Ishikawa (cell line): ENCODE results near the gene EEF1AKMT3.

Experiments used
- CEBPB ChIP-seq: IDR thresholded peaks from 2 replicates; pipeline ENCODE4 v1.6.1; 2012
- CREB1 ChIP-seq: IDR thresholded peaks from 2 replicates; pipeline ENCODE4 v1.6.1; 2012; ENCODE audit warnings: low read depth
- EGR1 ChIP-seq: IDR thresholded peaks from 2 replicates; pipeline ENCODE4 v1.6.1; 2012
- FOXM1 ChIP-seq: IDR thresholded peaks from 2 replicates; pipeline ENCODE4 v1.6.1; 2012; ENCODE audit warnings: low read depth, borderline replicate concordance
- NFIC ChIP-seq: IDR thresholded peaks from 2 replicates; pipeline ENCODE4 v1.6.1; 2012
- RAD21 ChIP-seq: IDR thresholded peaks from 2 replicates; pipeline ENCODE4 v1.6.1; 2012; ENCODE audit warnings: low read depth
- REST ChIP-seq: IDR thresholded peaks from 2 replicates; pipeline ENCODE4 v1.6.1; 2012; ENCODE audit warnings: low read depth, mild to moderate bottlenecking
- ZBTB7A ChIP-seq: IDR thresholded peaks from 2 replicates; pipeline ENCODE4 v1.6.1; 2012; ENCODE audit warnings: low read depth
- TF ChIP-seq, protein P1 (sequence below): IDR thresholded peaks from 2 replicates; pipeline ENCODE4 v1.6.1; 2012
- TF ChIP-seq, protein P2 (sequence below): IDR thresholded peaks from 2 replicates; pipeline ENCODE4 v1.6.1; 2012

DNA sequence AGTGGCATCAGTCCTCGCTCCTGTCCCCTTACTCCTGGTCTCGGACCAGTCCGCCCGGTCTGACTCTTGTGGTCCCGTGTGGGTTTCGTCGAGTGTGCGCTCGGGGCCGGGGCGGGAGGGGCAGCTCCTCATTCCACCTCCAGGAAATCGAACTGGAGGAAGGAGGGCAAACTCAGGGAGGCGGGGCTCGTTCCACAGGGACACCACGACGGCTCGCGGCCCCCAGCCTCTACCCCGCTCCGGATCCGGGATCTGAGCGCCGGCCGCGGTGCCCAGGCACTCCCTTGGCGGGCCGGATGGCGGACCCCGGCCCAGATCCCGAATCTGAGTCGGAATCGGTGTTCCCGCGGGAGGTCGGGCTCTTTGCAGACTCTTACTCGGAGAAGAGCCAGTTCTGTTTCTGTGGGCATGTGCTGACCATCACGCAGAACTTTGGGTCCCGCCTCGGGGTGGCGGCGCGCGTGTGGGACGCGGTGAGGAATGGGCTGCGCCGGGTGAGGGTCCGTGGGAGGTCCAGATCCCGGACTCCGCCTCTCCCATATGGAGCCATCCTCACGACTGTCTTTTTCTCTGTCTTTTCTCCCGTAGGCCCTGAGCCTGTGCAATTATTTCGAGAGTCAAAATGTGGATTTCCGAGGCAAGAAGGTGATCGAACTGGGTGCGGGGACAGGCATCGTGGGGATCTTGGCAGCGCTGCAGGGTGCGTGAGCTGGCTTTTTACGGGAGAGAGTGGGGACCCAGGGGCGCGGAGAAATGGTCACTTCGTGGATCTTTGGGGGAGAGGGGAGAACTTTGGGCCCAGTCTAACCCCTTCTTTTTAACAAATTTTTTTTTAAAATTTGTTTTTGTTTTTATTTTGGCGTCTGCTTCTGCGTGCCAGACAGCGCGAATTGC is at the start of gene EEF1AKMT3:
- TF ChIP-seq CREB1 = no peak
- peak; percentile 82 for TF ChIP-seq ZBTB7A
- no peak for TF ChIP-seq NFIC
- TF ChIP-seq, protein P1, sequence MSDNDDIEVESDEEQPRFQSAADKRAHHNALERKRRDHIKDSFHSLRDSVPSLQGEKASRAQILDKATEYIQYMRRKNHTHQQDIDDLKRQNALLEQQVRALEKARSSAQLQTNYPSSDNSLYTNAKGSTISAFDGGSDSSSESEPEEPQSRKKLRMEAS = no peak
- TF ChIP-seq REST = no peak; the same call in 1 of the 2 replicates
- no peak for TF ChIP-seq RAD21
- no peak for TF ChIP-seq EGR1
- TF ChIP-seq, protein P2, sequence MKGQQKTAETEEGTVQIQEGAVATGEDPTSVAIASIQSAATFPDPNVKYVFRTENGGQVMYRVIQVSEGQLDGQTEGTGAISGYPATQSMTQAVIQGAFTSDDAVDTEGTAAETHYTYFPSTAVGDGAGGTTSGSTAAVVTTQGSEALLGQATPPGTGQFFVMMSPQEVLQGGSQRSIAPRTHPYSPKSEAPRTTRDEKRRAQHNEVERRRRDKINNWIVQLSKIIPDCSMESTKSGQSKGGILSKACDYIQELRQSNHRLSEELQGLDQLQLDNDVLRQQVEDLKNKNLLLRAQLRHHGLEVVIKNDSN = no peak
- TF ChIP-seq FOXM1 = no peak
- TF ChIP-seq CEBPB = no peak
